Measurements from ENCODE around the gene SMCO2.
"Not testable (repeated sequence)": the region's sequence is repeated elsewhere in the genome, so short reads cannot be mapped to it uniquely, and the experiment has no call there.

SMCO2 gene

DNA sequence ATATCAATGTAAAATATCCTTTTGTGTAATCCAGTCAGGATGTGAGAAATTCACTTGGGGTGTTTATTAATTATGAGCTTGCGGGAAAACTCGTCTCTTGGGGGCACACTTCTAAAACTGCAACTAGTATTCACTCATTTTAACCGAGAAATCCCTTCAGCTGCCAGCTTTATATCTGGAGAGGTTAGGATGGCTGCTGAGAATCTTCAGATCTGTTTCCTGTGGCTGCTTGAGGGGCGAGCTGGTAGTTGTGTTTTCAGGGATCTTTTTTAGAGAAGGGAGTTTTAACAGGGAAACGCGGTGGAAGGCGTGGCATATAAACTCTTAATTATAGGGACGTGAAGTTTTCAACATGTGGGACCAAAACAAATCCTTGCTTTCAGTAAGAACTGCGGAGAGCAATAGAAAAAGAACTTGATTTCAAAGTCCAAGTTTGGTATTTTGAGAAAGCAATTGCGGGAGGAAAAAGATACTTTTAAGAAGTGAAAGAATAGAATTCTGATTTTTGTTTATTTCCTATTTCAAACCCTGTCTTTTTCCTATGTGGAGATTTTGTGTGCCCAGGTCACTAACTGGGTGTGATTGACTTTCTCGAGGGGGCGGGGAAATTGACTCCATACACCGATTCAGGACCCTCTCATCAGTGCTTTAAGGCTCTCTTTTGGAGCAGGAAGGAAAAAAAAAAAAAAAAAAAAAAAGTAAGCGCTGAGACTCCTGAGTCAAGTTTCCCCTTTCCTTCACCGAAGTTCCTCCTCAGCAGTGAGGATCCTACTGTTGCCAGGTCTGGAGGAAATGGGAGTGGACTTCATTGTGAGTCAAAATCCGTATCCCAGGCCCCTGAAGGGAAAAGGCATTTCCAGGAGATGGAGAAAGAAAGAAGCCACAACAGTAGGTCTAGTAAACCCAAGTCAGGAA is 78.6 kb downstream of the SMCO2 start:
- no peak for DNase-seq (ENCODE audit: low read depth, low spot score)

DNA sequence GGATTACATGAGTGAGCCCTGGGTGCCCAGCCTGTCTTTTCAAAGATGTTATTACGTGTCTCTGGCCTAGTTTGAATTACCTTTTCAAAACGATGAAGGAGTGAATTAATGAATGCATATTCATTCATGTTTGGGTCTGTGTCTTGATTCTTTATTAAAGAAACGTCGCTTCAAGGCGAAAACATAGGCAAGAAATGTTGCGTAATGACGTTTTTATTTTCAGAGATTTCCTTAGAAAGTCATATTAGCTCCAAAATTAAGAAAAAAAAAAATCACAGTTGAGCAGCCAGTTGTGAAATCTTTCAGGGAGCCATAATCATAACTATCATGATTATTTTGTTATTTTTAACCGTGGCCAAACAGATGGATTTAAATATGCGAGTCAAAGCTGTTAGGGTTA is 81.0 kb downstream of the SMCO2 start:
- DNase-seq (ENCODE audit: low read depth, low spot score): no peak

DNA sequence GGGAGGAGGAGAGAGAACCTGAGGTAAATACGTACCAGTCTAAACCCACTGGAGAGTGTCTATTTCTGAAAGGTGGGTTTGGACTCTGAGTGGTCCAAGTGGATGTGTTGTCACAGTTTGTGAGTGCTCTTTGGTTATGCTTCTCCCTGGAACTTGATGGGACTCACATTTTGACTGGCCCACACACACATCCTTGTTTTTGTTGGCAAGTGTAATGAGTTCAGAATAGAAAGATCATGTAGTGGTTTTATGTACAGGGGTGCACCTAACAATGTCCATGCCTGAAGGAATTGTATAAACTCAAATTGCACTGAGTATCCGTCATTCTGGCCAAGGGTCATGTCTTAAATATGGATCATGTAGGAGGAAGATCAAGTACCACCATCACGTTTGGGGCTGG is 82.3 kb downstream of the SMCO2 start:
- DNase-seq (ENCODE audit: low read depth, low spot score): no peak

DNA sequence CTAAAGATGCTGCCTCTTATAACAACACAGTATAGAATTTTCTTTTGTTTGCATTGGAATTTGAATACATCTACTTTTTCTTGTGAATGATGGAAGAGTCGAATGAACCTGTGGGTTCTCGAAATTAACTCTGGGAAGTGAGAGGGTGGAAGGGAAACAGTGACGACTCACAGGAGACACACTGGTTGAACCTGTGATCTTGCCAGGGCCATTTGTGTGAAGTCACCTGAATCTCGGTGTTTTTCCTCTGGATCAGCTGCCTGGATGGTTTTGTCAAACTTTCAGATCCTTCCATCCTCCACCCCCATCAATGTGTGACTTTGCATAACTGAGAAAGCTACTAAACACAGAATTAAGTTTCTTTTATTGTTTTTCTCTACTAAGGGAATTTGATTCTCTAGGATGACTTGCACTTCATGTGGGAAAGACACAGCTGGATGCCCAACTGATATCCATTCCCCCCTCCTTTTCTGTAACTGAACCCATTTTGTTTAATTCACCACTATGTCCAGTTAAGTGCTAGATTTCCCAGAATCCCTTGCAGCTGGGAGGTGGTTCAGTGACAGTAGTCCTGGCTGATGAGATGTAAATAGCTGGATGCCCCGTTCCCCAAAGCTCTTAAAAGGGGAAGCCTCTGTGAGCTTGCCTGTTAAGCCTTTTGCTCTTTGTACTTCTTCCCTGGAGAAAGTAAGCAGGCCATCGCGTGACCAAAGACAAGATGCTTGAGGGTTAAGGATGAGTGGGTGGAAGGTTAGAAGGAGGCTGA is 83.8 kb downstream of the SMCO2 start:
- DNase-seq (ENCODE audit: low read depth, low spot score): no peak

DNA sequence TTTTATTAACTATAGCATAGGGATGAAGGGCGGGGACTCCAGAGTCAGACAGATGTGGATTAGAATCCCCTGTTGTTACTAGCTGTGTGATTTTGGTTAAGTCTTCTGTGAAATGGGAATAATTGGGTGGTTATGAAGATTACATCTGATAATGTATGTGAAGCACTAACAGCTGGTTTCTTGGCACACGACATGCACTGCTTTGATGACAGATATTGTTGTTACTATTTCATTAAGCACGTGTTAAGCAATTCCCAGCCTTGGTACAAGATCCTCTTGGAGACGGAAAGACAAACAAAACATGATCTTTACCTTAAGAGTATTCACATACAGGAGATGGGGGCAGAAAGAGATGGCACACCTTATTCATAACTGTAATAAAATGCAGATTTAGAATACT is 85.4 kb downstream of the SMCO2 start:
- no peak for DNase-seq (ENCODE audit: low read depth, low spot score)

DNA sequence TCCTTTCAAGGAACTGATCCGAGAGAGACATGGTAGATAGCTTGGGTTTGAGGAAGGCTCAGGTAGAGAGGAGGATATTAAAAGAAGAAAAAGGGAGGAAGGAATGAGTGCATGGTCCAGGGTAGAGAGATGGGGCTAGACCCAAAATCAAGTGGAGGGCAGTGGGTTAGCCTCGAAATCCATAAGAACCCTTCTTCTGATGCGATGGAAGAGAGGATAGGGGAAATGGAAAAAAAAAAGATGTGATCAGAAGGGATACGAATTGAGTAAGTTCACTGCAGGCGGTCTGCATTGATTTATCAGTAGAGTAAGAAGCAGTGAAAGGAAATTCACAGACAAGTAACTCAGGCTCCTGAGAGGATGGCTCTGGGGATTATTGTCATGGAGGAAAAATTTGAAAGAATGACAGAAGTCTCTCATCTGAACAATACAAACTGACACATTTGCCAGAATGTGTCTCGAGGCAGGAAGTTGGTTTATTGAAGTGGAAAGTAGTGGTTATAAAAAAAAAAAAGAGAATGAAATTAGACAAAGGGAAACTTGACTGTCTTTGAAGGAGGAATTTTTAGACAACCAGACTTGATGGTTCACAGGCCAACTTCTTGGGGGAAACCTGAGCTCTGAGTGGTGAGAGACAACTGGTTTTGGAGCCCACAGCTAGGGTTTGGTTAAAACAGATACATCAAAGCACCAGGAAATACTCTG is 87.7 kb downstream of the SMCO2 start:
- no peak for DNase-seq (ENCODE audit: low read depth, low spot score)

DNA sequence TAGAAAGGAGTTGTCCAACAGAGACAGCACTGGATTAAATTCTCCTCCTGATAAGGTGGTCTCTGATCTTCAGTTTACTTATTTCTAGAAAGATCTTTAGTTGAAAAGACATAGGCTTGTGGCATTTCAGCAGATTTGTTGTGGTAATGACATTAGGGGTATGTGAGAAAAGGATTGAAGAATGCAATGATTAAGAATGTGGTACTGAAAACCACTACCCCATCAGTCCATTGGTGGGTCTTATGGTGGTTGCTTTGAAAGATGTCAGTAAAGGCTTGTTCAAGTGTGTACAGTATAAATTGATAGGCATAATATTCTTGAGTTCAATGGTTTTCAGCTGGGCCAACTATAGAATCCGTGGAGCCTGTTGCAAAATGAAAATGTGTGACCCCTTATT is 88.2 kb downstream of the SMCO2 start:
- DNase-seq (ENCODE audit: low read depth, low spot score): no peak

DNA sequence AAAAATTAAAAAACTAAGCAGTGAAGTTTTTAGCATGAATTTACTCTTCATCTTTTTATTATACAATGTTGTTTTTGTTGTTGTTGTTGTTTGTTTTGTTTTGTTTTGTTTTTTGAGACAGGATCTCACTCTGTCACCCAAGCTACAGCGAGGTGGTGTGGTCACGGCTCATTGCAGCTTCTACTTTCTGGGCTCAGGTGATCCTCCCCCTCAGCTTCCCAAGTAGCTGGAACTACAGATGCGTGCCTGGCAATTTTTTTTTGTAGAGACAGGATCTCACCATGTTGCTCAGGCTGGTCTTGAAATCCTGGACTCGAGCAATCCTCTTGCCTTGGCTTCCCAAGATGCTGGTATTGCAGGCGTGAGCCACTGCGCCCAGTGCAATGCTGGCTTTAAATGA is 88.8 kb downstream of the SMCO2 start:
- no peak for DNase-seq (ENCODE audit: low read depth, low spot score)

DNA sequence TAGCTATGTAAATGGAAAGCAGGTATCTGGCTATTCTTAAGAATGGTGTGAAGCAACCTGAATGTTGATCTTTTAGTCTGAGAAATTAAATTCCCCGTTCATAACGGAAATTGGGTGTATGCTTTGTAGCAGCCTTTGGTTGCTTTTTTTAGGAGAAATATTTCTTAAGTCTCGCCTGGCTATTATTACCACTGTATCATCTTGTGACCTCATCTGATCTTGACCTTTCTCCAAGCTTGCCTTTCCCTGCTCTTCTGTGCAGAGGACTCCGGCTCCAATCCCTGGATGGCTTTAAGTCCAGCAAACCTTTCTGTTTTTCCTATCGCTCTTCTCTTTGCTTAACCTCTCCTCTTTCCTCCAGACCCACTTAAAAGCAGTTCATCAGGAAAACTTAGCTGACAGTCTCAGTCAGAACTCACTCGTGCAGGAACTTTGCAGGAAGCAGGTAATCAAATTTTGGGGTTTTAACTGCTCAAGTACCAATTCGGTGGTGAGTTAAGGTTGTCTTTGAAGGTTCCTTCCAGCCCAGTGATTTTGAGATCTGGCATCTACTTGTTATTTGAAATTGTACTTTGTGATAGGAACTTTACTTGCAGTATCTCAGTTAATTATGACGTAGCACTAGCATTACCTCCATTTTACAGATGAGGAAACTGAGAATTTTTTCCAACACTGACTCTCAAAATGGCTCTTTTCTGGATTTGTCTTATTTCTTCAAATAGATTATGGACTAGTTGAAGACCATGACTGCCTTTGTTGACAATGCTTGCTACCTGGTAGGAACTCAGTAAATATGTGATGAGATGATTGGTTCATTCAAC is 91.5 kb downstream of the SMCO2 start:
- no peak for DNase-seq (ENCODE audit: low read depth, low spot score)

DNA sequence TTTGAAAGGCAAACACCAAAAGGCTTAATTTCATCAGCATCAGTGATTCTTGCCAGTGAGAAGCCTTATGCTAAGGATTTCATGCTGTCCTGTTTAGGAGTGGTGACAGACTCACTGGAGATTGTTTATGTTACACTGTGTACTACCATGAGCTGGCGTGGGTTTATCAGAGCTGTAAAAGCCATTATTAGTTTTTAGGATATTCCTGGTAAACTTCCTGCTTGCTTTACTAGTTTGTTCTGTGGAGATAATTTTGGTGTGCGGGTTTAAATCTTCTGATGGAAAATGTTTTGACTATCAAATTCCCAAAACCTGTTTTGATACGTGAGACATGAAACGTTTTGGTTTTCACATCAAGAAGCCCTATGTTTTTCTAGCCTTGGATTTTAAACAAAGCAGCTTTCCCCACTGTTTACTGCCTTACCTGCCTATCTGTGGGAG is 92.7 kb downstream of the SMCO2 start:
- DNase-seq (ENCODE audit: low read depth, low spot score): no peak

DNA sequence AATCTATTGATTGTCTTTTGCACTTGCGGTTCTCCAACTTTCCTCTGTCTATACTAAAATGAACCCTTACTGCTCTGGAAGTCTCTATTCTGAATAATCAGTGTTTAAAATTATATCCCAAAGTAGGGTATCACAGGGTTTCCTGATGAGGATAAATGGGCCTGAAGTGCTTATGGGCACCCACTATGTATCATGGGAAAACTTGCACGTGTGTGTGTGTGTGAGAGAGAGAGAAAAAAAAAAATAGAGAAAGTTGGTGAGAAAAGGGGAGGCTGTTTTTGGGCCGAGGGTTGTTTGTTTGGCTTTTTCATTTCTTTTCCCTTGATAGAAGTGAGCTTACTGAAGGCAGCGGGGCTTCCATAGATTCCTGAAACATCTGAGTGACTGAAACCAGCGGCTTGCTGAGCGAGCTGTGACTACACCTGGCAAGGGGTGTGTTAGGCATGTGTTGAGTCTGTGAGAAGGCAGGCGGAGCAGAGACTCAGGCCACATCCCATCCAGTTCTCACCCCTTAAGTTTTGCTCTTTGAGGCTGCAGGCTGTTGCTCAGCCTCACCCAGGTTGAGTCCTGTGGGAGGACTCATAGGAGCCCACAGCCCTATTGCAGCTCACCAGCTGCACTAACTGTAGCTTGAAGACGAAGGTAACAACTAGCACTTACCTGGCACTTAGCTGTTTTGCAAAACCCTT is 94.6 kb downstream of the SMCO2 start:
- no peak for DNase-seq (ENCODE audit: low read depth, low spot score)

DNA sequence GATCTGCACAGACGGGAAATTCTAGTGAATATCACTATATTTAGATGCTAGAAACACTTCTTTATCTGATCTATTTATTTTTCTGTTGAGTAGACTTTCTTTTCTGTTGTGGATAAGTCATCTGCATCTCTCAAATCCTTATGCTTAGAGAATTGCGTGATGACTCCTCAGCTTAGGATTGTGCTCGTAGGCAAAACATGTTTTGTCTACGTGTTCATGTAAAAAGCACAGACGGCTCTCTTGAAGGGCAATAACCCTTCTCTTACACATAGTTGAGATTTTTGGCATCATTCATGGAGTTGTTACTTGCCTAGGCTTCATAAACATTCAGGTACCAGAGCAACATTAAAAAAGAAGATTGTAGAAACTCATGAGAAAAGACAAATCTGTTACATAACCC is 96.1 kb downstream of the SMCO2 start:
- DNase-seq (ENCODE audit: low read depth, low spot score): no peak

DNA sequence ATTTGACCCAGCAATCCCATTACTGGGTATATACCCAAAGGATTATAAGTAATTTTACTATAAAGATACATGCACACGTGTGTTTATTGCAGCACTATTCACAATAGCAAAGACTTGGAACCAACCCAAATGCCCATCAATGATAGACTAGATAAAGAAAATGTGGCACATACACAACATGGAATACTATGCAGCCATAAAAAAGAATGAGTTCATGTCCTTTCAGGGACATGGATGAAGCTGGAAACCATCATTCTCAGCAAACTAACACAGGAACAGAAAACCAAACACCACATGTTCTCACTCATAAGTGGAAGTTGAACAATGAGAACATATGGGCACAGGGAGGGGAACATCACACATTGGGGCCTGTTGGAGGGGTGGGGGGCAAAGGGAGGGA is 98.3 kb downstream of the SMCO2 start:
- DNase-seq (ENCODE audit: low read depth, low spot score): not testable (repeated sequence)

DNA sequence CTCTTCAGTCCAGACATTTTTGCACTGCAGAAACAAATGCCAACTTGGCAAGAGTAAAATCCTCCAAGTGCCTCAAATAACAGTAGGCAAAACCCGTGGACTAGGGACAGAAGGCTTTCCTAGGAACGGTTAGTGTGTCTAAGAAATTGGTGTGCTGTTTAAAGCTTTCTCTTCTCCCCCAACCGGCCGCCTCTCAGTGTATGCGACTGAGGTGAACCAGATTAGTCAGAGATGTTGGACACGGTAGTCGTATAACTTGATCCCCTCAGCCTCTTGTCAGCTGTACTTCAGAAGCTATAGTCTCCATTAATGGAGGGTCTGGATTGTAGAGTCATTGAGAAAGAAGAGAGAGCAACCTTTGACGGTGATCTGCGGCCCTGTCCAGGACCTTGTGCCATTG is 99.1 kb downstream of the SMCO2 start:
- DNase-seq (ENCODE audit: low read depth, low spot score): no peak

DNA sequence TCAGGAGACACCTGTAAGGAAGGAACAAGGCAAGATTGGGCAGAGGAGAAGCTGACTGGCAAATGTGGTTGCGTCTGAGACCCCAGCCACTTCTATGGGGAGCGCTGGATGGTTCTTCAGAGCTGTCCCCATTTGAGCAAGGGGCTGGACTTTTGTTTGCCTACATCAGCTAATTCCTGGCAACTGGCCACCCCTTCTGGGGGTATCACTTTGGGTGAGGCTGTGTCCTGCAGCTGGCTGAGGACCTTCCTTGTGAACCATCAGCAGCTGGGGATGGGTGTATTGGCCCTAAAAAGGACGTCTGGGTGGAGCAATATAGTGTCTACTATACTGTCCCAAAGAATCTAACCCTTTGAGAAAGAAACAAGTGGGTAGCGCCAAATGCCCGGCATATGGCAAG is 101.1 kb downstream of the SMCO2 start:
- no peak for DNase-seq (ENCODE audit: low read depth, low spot score)

DNA sequence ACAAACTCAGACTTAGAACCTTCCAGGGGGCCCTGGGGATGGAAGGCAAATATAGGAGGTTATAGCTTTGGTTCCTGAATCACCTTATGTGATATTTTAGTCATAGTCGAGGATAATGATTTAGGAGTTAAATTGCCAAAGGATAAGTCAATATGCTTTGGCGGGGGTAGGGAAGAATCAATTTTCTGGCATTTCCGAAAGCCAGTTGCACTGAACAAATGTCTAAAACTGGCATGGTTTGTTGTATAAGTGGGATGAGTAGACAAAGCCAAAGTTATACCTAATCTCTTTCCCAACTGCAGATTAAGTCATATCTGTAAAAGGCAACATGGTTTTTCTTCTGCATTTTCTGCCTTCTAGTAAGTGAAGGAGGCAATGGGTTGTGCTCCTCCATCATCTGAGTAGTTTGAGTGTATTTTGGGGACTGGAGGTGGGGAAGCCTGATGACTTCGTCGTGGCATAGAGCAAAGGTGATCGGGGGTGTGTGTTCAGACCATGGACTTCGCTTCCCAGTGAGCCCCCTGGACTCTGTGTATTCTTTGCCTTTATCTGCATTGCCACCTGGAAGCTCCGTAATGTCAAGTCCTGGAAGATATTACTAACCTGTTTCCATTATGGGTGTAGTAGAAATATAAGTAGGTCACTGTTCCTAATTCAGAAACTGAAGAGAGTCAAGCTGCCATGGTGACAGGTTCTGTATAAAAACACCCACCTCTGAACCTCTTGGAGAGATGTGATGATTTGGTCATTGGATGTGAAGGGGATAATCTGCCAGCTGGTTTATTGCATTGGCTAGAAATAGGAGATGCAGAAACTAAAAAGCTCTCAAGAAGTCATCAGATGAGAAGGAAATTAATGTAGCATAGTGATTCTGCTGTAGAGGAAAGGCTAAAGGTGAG is 102.0 kb downstream of the SMCO2 start:
- DNase-seq (ENCODE audit: low read depth, low spot score): no peak

DNA sequence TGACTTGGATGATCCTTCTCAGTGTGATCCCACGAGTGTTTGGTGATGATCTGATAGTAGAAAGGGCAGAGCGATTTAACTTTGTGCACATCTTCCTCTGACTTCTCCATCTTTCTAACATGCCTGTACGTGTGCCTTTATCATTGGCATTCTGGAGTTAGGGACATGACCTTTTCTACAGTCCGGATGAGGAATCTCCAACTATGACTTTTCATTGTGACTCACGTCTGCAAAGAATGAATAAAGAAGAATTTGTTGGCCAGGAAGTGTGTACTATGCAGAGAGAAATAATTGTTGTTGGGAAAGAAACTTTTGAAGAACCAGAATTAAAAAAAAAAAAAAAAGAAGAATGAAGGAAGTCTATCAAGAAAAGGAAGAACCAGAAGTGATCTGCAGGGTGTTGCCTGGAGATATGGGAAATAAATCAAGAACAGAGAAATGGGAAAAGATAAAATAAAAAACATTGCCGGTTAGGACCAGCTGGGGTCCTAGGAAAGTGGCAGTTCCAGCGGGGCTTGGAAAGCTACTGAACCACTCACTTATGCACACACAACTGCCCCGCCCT is 102.8 kb downstream of the SMCO2 start:
- no peak for DNase-seq (ENCODE audit: low read depth, low spot score)

DNA sequence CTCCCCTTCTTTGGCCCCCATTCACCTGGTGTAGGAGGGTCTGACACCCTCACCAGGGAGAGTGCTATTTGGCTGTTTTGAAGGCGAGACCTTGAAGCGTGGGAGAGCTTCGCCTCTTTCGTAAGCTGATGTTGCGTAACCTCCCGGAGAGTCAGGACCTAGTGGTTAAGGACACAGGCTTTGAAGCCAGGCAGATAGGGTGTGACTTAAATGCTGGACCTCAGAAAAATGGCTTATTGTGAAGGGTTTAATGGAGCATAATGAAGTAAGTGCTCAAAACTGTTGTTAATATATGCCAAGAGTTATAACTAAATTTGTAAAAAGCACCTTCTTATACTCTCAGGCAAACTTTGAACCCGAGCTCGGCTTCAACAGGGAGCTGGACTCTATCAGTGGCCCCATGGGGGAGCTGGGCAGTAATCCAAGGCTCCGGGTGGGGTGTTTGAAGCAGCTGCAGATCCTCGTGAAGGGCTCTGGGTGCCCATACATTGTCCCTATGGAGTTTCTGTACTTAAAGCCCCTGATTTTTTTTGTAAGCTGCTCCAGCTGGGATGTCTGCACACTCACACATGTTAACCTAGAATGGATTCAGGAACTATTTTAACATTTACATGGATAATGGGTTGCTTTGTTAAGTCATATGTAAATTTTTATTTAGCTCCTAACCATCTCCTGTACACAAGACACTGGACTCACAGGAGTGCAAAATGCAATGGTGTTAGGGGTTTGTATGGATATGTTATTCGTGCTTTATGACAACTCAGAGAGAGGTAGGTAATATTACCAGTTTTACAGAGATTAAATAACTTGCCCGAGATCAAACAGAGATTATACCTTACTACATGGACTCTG is 103.5 kb downstream of the SMCO2 start:
- DNase-seq (ENCODE audit: low read depth, low spot score): no peak

DNA sequence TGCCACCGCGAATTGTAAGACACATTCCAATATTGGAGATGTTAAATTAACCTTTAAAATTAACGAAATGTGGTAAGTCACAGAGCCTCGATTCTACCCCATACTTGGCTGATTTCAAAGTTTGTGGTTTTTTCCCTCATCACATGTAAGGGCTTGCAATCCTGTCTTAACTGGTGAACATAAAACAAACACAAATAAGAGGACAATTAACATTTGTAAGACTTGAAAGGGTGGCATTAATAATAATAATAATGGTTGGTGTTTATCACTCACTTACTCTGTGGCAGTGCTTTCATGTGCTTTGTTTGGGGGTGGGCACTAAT is 104.1 kb downstream of the SMCO2 start:
- DNase-seq (ENCODE audit: low read depth, low spot score): no peak

Data from activated CD4-positive, CD25-positive, alpha-beta regulatory T cell treated with anti-CD3 and anti-CD28 coated beads, Interleukin-2, amount 50 U/mL, for 16 hours (primary cell).